IgD-negative memory B cell (primary cell): ENCODE measurements around the gene TMEM132E. TPM values are rescaled to one million over a fixed set of nuclear protein-coding genes. Genes with fewer than 3 reads are reported as not detected.

Experiments used
- H3K27ac Mint-ChIP-seq, 3 donors: one replicate each; pipeline ENCODE4 v1.8.0; 2020 to 2022; ENCODE audit warnings: mild to moderate bottlenecking in 3 of 3, mixed read lengths in 3 of 3, moderate library complexity in 1 of 3
- H3K27me3 Mint-ChIP-seq: one replicate; pipeline ENCODE4 v1.8.0; 2021; ENCODE audit warnings: mixed read lengths
- H3K36me3 Mint-ChIP-seq: one replicate; pipeline ENCODE4 v1.8.0; 2020; ENCODE audit warnings: mild to moderate bottlenecking, mixed read lengths
- H3K4me1 Mint-ChIP-seq, 3 donors: one replicate each; pipeline ENCODE4 v1.8.0; 2020 to 2022; ENCODE audit warnings: mixed read lengths in 3 of 3, mild to moderate bottlenecking in 1 of 3
- H3K4me3 Mint-ChIP-seq, 4 donors: one replicate each; pipeline ENCODE4 v1.8.0; 2020 to 2022; ENCODE audit warnings: mild to moderate bottlenecking in 4 of 4, mixed read lengths in 4 of 4, moderate library complexity in 3 of 4
- H3K9me3 Mint-ChIP-seq, 3 donors: one replicate each; pipeline ENCODE4 v1.8.0; 2020 to 2021; ENCODE audit warnings: mixed read lengths in 3 of 3, mild to moderate bottlenecking in 1 of 3
- polyA plus RNA-seq: library from polyadenylated mRNA; unstranded; fragments of 300-500 nt; fragmentation: Illumina TruSeq; gene quantifications from one replicate; pipeline ENCODE4 v1.2.3, GENCODE V29; 2021

Gene TMEM132E
- polyA plus RNA-seq, 1 donor from 2014 or later, result 0.19 TPM

GRCh38 chr17:34607917-34608316 is 28.5 kb downstream of the TMEM132E start:
- Mint-ChIP-seq H3K4me1 (no peaks in the 10 kb centered on the region), H3K27me3 (peaks cover 25% of the 10 kb centered on the region), H3K4me3 (no peak overlapping the region), H3K36me3 (no peaks in the 10 kb centered on the region), H3K27ac (no peak overlapping the region), H3K9me3 (no peaks in the 10 kb centered on the region)

GRCh38 chr17:34609210-34609609 is 29.8 kb downstream of the TMEM132E start:
- Mint-ChIP-seq H3K4me1 (no peaks in the 10 kb centered on the region), H3K27me3 (peaks cover 22% of the 10 kb centered on the region), H3K27ac (no peak overlapping the region), H3K4me3 (no peak overlapping the region), H3K36me3 (no peaks in the 10 kb centered on the region), H3K9me3 (no peaks in the 10 kb centered on the region)

- no peaks in the 10 kb centered on the region for H3K9me3 Mint-ChIP-seq
- H3K4me1 Mint-ChIP-seq, result no peaks in the 10 kb centered on the region
- H3K36me3 Mint-ChIP-seq, result no peaks in the 10 kb centered on the region
- no peak overlapping the region for H3K4me3 Mint-ChIP-seq
- H3K27ac Mint-ChIP-seq, result peak overlapping the region in 1 of 3 donors; percentile 36
- peaks cover 25% of the 10 kb centered on the region for H3K27me3 Mint-ChIP-seq
These were observed 30.7 kb downstream of the TMEM132E start for GRCh38 chr17:34610039-34610438.

- no peaks in the 10 kb centered on the region for H3K36me3 Mint-ChIP-seq
- H3K4me1 Mint-ChIP-seq, result no peaks in the 10 kb centered on the region
- H3K27ac Mint-ChIP-seq, result no peak overlapping the region
- no peaks in the 10 kb centered on the region for H3K9me3 Mint-ChIP-seq
- H3K4me3 Mint-ChIP-seq, result no peak overlapping the region
- peaks cover 27% of the 10 kb centered on the region for H3K27me3 Mint-ChIP-seq
These were observed 31.1 kb downstream of the TMEM132E start for GRCh38 chr17:34610506-34610905.

GRCh38 chr17:34613064-34614019 is 34.0 kb downstream of the TMEM132E start:
- no peak overlapping the region for H3K27ac Mint-ChIP-seq
- no peak overlapping the region for H3K4me3 Mint-ChIP-seq
- no peaks in the 10 kb centered on the region for H3K4me1 Mint-ChIP-seq
- H3K9me3 Mint-ChIP-seq, result no peaks in the 10 kb centered on the region
- H3K27me3 Mint-ChIP-seq, result peaks cover 33% of the 10 kb centered on the region
- no peaks in the 10 kb centered on the region for H3K36me3 Mint-ChIP-seq

- Mint-ChIP-seq H3K4me3 (no peak overlapping the region), H3K27me3 (peaks cover 34% of the 10 kb centered on the region), H3K9me3 (no peaks in the 10 kb centered on the region), H3K36me3 (peaks cover 5% of the 10 kb centered on the region), H3K27ac (no peak overlapping the region), H3K4me1 (no peaks in the 10 kb centered on the region)
These were observed 35.3 kb downstream of the TMEM132E start for GRCh38 chr17:34614698-34615097.

- H3K27ac Mint-ChIP-seq, result no peak overlapping the region
- no peaks in the 10 kb centered on the region for H3K4me1 Mint-ChIP-seq
- H3K9me3 Mint-ChIP-seq, result no peaks in the 10 kb centered on the region
- peaks cover 5% of the 10 kb centered on the region for H3K36me3 Mint-ChIP-seq
- H3K27me3 Mint-ChIP-seq, result peaks cover 30% of the 10 kb centered on the region
- no peak overlapping the region for H3K4me3 Mint-ChIP-seq
These were observed 35.9 kb downstream of the TMEM132E start for GRCh38 chr17:34615326-34615725.

- H3K36me3 Mint-ChIP-seq, result peaks cover 5% of the 10 kb centered on the region
- H3K4me1 Mint-ChIP-seq, result no peaks in the 10 kb centered on the region
- peaks cover 26% of the 10 kb centered on the region for H3K27me3 Mint-ChIP-seq
- H3K4me3 Mint-ChIP-seq, result no peak overlapping the region
- no peaks in the 10 kb centered on the region for H3K9me3 Mint-ChIP-seq
- no peak overlapping the region for H3K27ac Mint-ChIP-seq
These were observed 36.8 kb downstream of the TMEM132E start for GRCh38 chr17:34616148-34616547.

- Mint-ChIP-seq H3K27ac (no peak overlapping the region), H3K4me3 (no peak overlapping the region), H3K9me3 (no peaks in the 10 kb centered on the region), H3K27me3 (peaks cover 31% of the 10 kb centered on the region), H3K36me3 (peaks cover 7% of the 10 kb centered on the region), H3K4me1 (no peaks in the 10 kb centered on the region)
These were observed 38.0 kb downstream of the TMEM132E start for GRCh38 chr17:34617398-34617797.

GRCh38 chr17:34619687-34620217 is 40.4 kb downstream of the TMEM132E start:
- Mint-ChIP-seq H3K36me3 (peaks cover 7% of the 10 kb centered on the region), H3K27ac (no peak overlapping the region), H3K27me3 (peaks cover 38% of the 10 kb centered on the region), H3K4me3 (no peak overlapping the region), H3K4me1 (no peaks in the 10 kb centered on the region), H3K9me3 (no peaks in the 10 kb centered on the region)

GRCh38 chr17:34620458-34620857 is 41.1 kb downstream of the TMEM132E start:
- Mint-ChIP-seq H3K36me3 (peaks cover 9% of the 10 kb centered on the region), H3K4me3 (no peak overlapping the region), H3K27me3 (peaks cover 40% of the 10 kb centered on the region), H3K27ac (no peak overlapping the region), H3K9me3 (no peaks in the 10 kb centered on the region), H3K4me1 (no peaks in the 10 kb centered on the region)

GRCh38 chr17:34622862-34623623 is 43.7 kb downstream of the TMEM132E start:
- Mint-ChIP-seq H3K36me3 (peaks cover 9% of the 10 kb centered on the region), H3K4me3 (no peak overlapping the region), H3K27ac (peak overlapping the region in 1 of 3 donors; percentile 0), H3K4me1 (no peaks in the 10 kb centered on the region), H3K9me3 (no peaks in the 10 kb centered on the region), H3K27me3 (peaks cover 39% of the 10 kb centered on the region)

GRCh38 chr17:34623856-34624766 is 44.7 kb downstream of the TMEM132E start:
- Mint-ChIP-seq H3K4me1 (no peaks in the 10 kb centered on the region), H3K27me3 (peaks cover 43% of the 10 kb centered on the region), H3K4me3 (no peak overlapping the region), H3K36me3 (peaks cover 7% of the 10 kb centered on the region), H3K9me3 (no peaks in the 10 kb centered on the region), H3K27ac (no peak overlapping the region)

- Mint-ChIP-seq H3K36me3 (peaks cover 5% of the 10 kb centered on the region), H3K27ac (no peak overlapping the region), H3K27me3 (peaks cover 44% of the 10 kb centered on the region), H3K4me1 (no peaks in the 10 kb centered on the region), H3K4me3 (no peak overlapping the region), H3K9me3 (no peaks in the 10 kb centered on the region)
These were observed 45.5 kb downstream of the TMEM132E start for GRCh38 chr17:34624767-34625383.
